ENCODE results near the gene RAD51B. TPM values are rescaled to one million over a fixed set of nuclear protein-coding genes. Genes with fewer than 3 reads are reported as not detected.

RAD51B gene
- total RNA-seq, 1 donor from 2014 or later = 17.0 TPM

GRCh38 chr14:68459480-68460136 lies 640.0 kb downstream of the RAD51B start:
- no peak for DNase-seq (ENCODE audit: low read depth)

GRCh38 chr14:68460541-68460940 lies 641.0 kb downstream of the RAD51B start:
- no peak for DNase-seq (ENCODE audit: low read depth)

GRCh38 chr14:68461086-68461485 lies 641.5 kb downstream of the RAD51B start:
- DNase-seq (ENCODE audit: low read depth) = no peak

GRCh38 chr14:68462683-68463082 lies 643.1 kb downstream of the RAD51B start:
- no peak for DNase-seq (ENCODE audit: low read depth)

- no peak for DNase-seq (ENCODE audit: low read depth)
Observed at GRCh38 chr14:68463299-68463698, 643.7 kb downstream of the RAD51B start.

GRCh38 chr14:68463705-68464374 lies 644.3 kb downstream of the RAD51B start:
- DNase-seq (ENCODE audit: low read depth) = peak; percentile 64

- DNase-seq (ENCODE audit: low read depth) = peak; percentile 79
Observed at GRCh38 chr14:68464711-68465110, 645.1 kb downstream of the RAD51B start.

GRCh38 chr14:68466491-68466977 lies 647.0 kb downstream of the RAD51B start:
- peak; percentile 90 for DNase-seq (ENCODE audit: low read depth)

- DNase-seq (ENCODE audit: low read depth) = no peak
Observed at GRCh38 chr14:68467425-68467824, 647.8 kb downstream of the RAD51B start.

GRCh38 chr14:68468437-68469207 lies 649.0 kb downstream of the RAD51B start:
- DNase-seq (ENCODE audit: low read depth) = peak; percentile 99

GRCh38 chr14:68469208-68469713 lies 649.7 kb downstream of the RAD51B start:
- no peak for DNase-seq (ENCODE audit: low read depth)

- peak; percentile 79 for DNase-seq (ENCODE audit: low read depth)
Observed at GRCh38 chr14:68470361-68470760, 650.8 kb downstream of the RAD51B start.

GRCh38 chr14:68471029-68471963 lies 651.7 kb downstream of the RAD51B start:
- DNase-seq (ENCODE audit: low read depth) = no peak

GRCh38 chr14:68471964-68472508 lies 652.5 kb downstream of the RAD51B start:
- no peak for DNase-seq (ENCODE audit: low read depth)

- DNase-seq (ENCODE audit: low read depth) = peak; percentile 79
Observed at GRCh38 chr14:68473069-68473468, 653.5 kb downstream of the RAD51B start.

GRCh38 chr14:68473794-68474193 lies 654.2 kb downstream of the RAD51B start:
- peak; percentile 77 for DNase-seq (ENCODE audit: low read depth)

- DNase-seq (ENCODE audit: low read depth) = no peak
Observed at GRCh38 chr14:68474741-68475140, 655.2 kb downstream of the RAD51B start.

- DNase-seq (ENCODE audit: low read depth) = no peak
Observed at GRCh38 chr14:68475802-68476201, 656.2 kb downstream of the RAD51B start.

- DNase-seq (ENCODE audit: low read depth) = peak; percentile 100
Observed at GRCh38 chr14:68476212-68477109, 656.9 kb downstream of the RAD51B start.

GRCh38 chr14:68477110-68477455 lies 657.5 kb downstream of the RAD51B start:
- no peak for DNase-seq (ENCODE audit: low read depth)
